Stimulated activated CD4-positive, alpha-beta T cell treated with anti-CD3 and anti-CD28 coated beads, Interleukin-12 subunit alpha, Interleukin-12 subunit beta, amount 100 ng/mL, for 48 hours (primary cell): ENCODE data around the gene SLC2A3.
"Not testable (repeated sequence)": the region's sequence is repeated elsewhere in the genome, so short reads cannot be mapped to it uniquely, and the experiment has no call there.

Experiments
- DNase-seq, 3 donors: peaks; one replicate each; pipeline ENCODE4 v3.0.0-alpha.2; 2020; ENCODE audit warnings: low read depth in 2 of 3, low spot score in 1 of 3

Gene SLC2A3

GRCh38 chr12:7935590-7936581 lies at the start of gene SLC2A3:
TSS of gene SLC2A3 (minus strand) at chr12:7936187. CDS start at chr12:7936034, 153 bp downstream.
- peak; percentile 59 to 93 (median 80) for DNase-seq

- DNase-seq: no peak
These were observed 48.9 kb upstream of the SLC2A3 start for GRCh38 chr12:7984900-7985299.

DNA sequence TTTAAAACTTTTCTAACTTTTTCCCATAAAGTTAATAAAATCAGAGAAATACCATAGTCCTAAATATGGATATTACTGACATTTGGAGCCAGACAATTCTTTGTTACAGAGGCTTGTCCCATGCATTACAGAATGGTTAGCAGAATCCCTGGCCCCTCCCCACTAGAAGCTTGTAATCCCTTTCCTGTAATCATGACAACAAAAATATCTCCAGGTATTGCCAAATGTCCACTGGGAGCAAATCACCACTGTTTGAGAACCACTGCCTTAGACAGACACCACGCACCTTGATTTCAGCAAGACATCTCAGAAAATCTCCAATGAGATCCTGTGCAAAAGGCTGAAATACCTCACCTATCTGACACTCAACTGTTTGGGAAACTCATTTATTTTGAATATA lies 47.5 kb upstream of the SLC2A3 start:
- DNase-seq: not testable (repeated sequence)

- not testable (repeated sequence) for DNase-seq
These were observed 47.0 kb upstream of the SLC2A3 start for GRCh38 chr12:7983019-7983418.

DNA sequence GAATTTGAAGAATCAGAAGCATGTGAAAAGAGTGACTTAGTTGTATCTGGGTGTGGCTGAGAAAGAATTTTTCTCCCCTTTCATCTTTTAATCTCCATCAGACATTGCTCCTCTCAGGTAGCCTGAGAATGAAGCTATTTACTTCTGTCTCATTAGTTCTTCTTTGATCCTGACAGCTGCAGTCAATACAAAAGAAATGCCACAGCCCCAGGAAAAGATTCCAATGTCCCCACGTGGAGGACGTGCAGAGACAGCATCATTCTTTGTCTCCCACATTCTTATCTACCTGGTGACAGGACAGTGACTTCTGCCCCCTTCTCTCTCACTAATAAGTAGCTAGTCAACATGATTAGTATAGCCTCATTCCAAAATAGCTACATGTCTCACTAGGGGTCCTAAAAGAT lies 46.3 kb upstream of the SLC2A3 start:
- not testable (repeated sequence) for DNase-seq

DNA sequence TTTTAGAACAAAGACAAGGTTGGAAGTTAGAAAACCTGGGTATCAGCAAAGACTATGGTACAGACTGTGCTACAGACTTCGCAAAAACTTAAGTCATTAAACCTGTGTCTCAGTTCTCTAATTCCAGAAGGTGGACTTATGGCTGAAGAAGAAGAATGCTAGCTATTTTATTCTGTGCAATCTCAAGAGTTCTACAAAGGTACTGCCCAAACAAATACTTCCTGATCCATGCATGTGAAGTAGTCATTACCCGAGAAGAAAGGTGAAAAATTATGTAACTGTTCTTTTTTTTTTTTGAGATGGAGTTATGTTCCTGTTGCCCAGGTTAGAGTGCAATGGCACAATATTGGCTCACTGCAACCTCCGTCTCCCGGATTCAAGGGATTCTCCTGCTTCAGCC lies 45.5 kb upstream of the SLC2A3 start:
- DNase-seq: no peak

- not testable (repeated sequence) for DNase-seq
These were observed 41.6 kb upstream of the SLC2A3 start for GRCh38 chr12:7977351-7978124.

DNA sequence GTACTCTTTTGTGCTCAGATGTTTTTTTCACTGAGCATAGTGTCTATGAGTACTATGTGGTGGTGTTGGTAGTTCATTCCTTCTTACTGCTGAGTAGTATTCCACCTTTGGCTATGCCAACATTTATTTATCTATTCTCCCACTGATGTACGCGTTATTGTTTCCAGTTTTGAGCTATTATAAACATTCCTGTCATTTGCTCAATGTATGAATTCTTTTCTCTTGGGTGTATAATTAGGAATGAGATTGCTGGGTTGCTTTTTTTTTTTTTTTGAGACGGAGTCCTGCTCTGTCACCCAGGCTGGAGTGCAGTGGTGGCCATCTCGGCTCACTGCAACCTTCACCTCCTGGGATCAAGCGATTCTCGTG lies 37.5 kb upstream of the SLC2A3 start:
- DNase-seq: no peak

GRCh38 chr12:7972734-7973456 lies 36.9 kb upstream of the SLC2A3 start:
- no peak for DNase-seq

DNA sequence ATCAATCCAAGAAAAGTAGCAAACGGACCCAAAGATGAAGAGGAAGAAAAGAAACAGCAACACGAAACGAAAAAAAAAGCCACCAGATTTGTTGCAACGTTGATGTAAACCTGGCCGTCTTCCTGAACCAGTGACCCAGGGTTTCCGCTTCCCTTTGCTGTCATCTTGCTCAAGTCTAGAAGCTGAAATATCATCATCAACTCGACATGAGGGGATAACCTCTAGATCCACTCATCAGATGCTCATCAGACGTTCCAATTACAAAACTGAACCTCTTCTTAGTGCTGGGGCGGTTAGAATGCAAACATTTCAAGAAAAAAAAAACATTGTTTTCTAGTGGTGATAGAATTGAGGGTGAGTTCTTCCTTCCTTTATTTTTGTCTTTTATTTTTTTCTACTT lies 36.3 kb upstream of the SLC2A3 start:
- DNase-seq: not testable (repeated sequence)

- not testable (repeated sequence) for DNase-seq
These were observed 35.8 kb upstream of the SLC2A3 start for GRCh38 chr12:7971765-7972164.

DNA sequence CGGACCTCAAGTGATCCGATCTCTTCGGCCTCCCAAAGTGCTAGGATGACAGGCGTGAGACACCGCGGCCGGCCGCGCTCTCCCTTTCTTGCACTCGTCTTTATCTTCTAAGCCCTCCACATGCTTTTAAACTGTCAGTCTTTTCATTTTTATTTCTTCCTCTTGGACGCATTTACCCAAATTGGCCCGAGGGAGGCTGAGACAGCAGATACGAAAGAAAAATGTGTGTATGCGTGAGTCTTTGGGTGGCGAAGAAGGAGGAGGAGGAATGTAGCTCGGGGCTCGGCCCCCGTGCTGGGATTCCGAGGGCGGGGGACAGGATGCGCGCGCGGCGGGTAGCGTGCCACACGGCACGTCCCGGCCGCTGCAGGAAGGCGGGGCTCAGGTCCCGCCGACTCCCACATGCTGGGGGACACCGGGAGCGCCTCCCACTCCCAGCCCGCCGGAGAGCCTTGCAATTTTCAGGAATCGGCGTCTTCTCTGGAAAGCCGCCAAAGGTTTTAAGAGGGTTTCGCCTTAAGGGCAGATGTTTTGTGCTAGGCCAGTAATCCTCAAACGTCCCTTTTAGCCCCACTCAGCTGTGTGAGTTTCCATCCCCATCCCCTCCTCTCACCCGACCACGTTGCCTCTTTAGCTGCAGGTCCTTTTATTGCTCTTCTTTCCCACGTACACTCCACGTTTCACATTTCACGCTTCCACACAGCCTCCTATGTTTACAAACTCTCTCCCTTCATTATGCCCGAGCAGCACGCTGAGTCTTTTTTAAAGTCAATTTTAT lies 34.7 kb upstream of the SLC2A3 start:
- peak; percentile 73 to 89 (median 86) for DNase-seq

DNA sequence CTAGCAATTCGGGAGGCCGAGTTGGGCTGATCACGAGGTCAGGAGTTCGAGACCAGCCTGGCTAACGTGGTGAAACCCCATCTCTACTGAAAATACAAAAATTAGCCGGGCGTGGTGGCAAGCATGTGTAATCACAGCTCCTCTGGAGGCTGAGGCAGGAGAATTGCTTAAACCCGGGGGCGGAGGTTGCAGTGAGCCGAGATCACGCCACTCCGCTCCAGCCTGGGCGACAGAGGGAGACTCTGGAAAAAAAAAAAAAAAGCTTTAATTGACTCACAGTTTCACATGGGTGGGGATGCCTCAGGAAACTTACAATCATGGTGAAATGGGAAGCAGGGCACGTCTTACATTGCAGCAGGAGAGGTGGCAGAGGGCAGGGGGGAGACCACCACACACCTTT lies 30.6 kb upstream of the SLC2A3 start:
- peak in 1 of 3 donors; percentile 36 for DNase-seq

GRCh38 chr12:7964669-7965068 lies 28.7 kb upstream of the SLC2A3 start:
- not testable (repeated sequence) for DNase-seq

DNA sequence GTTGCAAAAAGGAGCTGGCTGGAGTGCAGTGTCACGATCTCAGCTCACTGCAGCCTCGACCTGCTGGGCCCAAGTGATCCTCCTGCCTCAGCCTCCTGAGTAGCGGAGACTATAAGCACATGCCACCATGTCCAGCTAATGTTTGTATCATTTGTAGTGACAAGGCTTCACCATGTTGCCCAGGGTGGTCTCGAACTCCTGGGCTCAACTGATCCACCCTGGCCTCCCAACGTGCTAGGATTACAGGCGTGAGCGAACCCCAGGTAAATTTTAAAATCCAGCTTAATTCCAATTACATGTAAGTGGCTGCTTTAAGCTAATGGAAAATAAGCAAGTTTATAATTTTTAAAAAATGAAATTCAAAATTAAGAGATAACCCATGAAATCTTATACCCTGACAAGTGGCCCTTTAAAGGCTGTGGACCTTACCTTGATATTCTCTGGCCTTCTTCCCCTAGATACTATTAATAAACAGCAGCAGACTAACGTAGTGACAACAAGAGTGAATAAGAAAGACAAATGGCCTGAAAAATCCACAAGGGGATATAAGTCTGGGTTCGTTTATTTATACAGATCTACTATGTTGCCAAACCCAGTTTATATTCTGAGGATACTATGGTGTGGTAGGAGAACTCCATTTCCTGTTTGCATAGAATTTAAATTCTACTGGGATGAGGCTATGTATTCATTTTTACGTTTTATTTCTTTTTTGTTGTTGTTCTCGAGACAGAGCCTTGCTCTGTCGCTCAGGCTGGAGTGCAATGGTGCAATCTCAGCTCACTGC lies 25.6 kb upstream of the SLC2A3 start:
- no peak for DNase-seq

GRCh38 chr12:7959701-7960121 lies 23.7 kb upstream of the SLC2A3 start:
- DNase-seq: peak; percentile 21 to 35 (median 31)

DNA sequence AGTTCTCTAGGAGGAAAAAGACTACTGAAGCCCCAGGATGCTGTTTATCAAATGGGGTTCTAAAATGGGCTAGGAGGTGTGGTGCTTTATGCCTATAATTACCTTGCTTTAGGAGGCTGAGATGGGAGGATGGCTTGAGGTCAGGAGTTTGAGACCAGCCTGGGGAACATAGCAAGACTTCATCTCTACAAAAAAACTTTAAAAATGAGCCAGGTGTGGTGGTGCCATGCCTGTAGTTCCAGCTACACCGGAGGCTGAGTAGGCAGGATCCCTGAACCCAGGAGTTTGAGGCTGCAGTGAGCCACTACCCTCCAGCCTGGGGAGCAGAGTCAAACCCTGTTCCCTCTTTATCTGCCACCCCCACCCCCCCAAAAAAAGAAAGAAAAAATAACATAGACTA lies 23.3 kb upstream of the SLC2A3 start:
- DNase-seq: no peak

GRCh38 chr12:7954877-7955276 lies 18.9 kb upstream of the SLC2A3 start:
- DNase-seq: not testable (repeated sequence)

- DNase-seq: not testable (repeated sequence)
These were observed 18.4 kb upstream of the SLC2A3 start for GRCh38 chr12:7954418-7954817.

- DNase-seq: not testable (repeated sequence)
These were observed 17.9 kb upstream of the SLC2A3 start for GRCh38 chr12:7953912-7954311.
